MM.1S (cell line): ENCODE results near the gene GIPC2.
"Not testable (repeated sequence)": the region's sequence is repeated elsewhere in the genome, so short reads cannot be mapped to it uniquely, and the experiment has no call there.

Source experiments
- DNase-seq: peaks from one replicate; pipeline ENCODE4 v3.0.0-alpha.2; 2015
- H2AFZ ChIP-seq: fragments of 300-600 bp; sonication (generic); 2 replicates; pipeline ENCODE4 v1.6.0; 2016; ENCODE audit warnings: antibody characterized with exemption, low read length
- H3F3A ChIP-seq: fragments of 300-600 bp; sonication (generic); 2 replicates; pipeline ENCODE4 v1.6.1; 2016; ENCODE audit warnings: mild to moderate bottlenecking, antibody characterized with exemption, low read length, moderate library complexity, mixed read lengths; ENCODE audit not compliant: insufficient read depth
- H3K27ac ChIP-seq: fragments of 300-600 bp; sonication (generic); 2 replicates; pipeline ENCODE4 v1.5.1; 2016; ENCODE audit warnings: mild to moderate bottlenecking, low read length
- H3K27me3 ChIP-seq: fragments of 300-600 bp; sonication (generic); replicated peaks from 2 replicates; pipeline ENCODE4 v1.6.0; 2016; ENCODE audit warnings: low read length; ENCODE audit not compliant: insufficient read depth
- H3K36me3 ChIP-seq: fragments of 300-600 bp; sonication (generic); replicated peaks from 2 replicates; pipeline ENCODE4 v1.6.1; 2016; ENCODE audit warnings: mild to moderate bottlenecking, low read length, mixed read lengths; ENCODE audit not compliant: insufficient read depth
- H3K4me1 ChIP-seq: fragments of 300-600 bp; sonication (generic); 2 replicates; pipeline ENCODE4 v1.6.1; 2016; ENCODE audit warnings: low read length, mixed read lengths
- H3K4me2 ChIP-seq: fragments of 300-600 bp; sonication (generic); 2 replicates; pipeline ENCODE4 v1.6.0; 2016; ENCODE audit warnings: low read depth, low read length
- H3K4me3 ChIP-seq: fragments of 300-600 bp; sonication (generic); 2 replicates; pipeline ENCODE4 v1.5.1; 2016; ENCODE audit warnings: low read length, mixed read lengths
- H3K79me2 ChIP-seq: fragments of 300-600 bp; sonication (generic); 2 replicates; pipeline ENCODE4 v1.6.1; 2016; ENCODE audit warnings: mixed run types, low read length, mixed read lengths
- H3K9ac ChIP-seq: fragments of 300-600 bp; sonication (generic); 2 replicates; pipeline ENCODE4 v1.6.1; 2016; ENCODE audit warnings: low read length, mixed read lengths
- H3K9me2 ChIP-seq: fragments of 300-600 bp; sonication (generic); replicated peaks from 2 replicates; pipeline ENCODE4 v1.6.1; 2016; ENCODE audit warnings: mild to moderate bottlenecking, low read length, mixed read lengths; ENCODE audit not compliant: insufficient read depth
- H3K9me3 ChIP-seq: fragments of 300-600 bp; sonication (generic); replicated peaks from 2 replicates; pipeline ENCODE4 v1.6.1; 2016; ENCODE audit warnings: mild to moderate bottlenecking, low read length, mixed read lengths; ENCODE audit not compliant: insufficient read depth
- H4K20me1 ChIP-seq: fragments of 300-600 bp; sonication (generic); 2 replicates; pipeline ENCODE4 v1.6.1; 2016; ENCODE audit warnings: mild to moderate bottlenecking, low read length, moderate library complexity, mixed read lengths; ENCODE audit not compliant: insufficient read depth
- CTCF ChIP-seq: fragments of 300-600 bp; sonication (generic); IDR thresholded peaks from 2 replicates; pipeline ENCODE4 v1.5.1; 2016; ENCODE audit warnings: antibody characterized with exemption, low read length, mixed read lengths
- EZH2 ChIP-seq: fragments of 300-600 bp; sonication (generic); optimal IDR thresholded peaks from 2 replicates; pipeline ENCODE3; 2017; ENCODE audit warnings: low read depth, mild to moderate bottlenecking, antibody characterized with exemption, low read length, mixed read lengths
- EZH2phosphoT487 ChIP-seq: fragments of 300-600 bp; sonication (generic); IDR thresholded peaks from 2 replicates; pipeline ENCODE4 v1.6.1; 2018; ENCODE audit warnings: antibody characterized with exemption, low read length

Gene GIPC2

GRCh38 chr1:78113156-78113916 lies 67.6 kb downstream of the GIPC2 start:
- no peak overlapping the region for H3K9ac ChIP-seq
- H3K27ac ChIP-seq: no peak overlapping the region
- no peaks in the 10 kb centered on the region for H3K27me3 ChIP-seq
- H3K9me2 ChIP-seq: no peaks in the 10 kb centered on the region
- no peaks in the 10 kb centered on the region for H3K9me3 ChIP-seq
- H3K79me2 ChIP-seq: no peaks in the 10 kb centered on the region
- H3K4me1 ChIP-seq: peaks cover 7% of the 10 kb centered on the region; the same call in 1 of the 2 replicates
- H3K4me2 ChIP-seq: no peak overlapping the region
- H2AFZ ChIP-seq: no peak overlapping the region
- no peak overlapping the region for H3K4me3 ChIP-seq
- no peaks in the 10 kb centered on the region for H3F3A ChIP-seq
- DNase-seq: no peak
- H3K36me3 ChIP-seq: no peaks in the 10 kb centered on the region
- TF ChIP-seq CTCF: no peak
- TF ChIP-seq EZH2: no peak
- TF ChIP-seq EZH2phosphoT487: no peak
- H4K20me1 ChIP-seq: no peaks in the 10 kb centered on the region

- Histone ChIP-seq H3K4me3 (no peak overlapping the region), H3K9ac (no peak overlapping the region), H3K9me3 (no peaks in the 10 kb centered on the region), H3K36me3 (no peaks in the 10 kb centered on the region), H3K27me3 (no peaks in the 10 kb centered on the region), H3F3A (no peaks in the 10 kb centered on the region), H3K4me2 (no peak overlapping the region), H2AFZ (no peak overlapping the region), H3K27ac (no peak overlapping the region), H3K79me2 (no peaks in the 10 kb centered on the region), H4K20me1 (no peaks in the 10 kb centered on the region), H3K4me1 (peaks cover 7% of the 10 kb centered on the region; the same call in 1 of the 2 replicates), H3K9me2 (no peaks in the 10 kb centered on the region)
- peak; percentile 91 for TF ChIP-seq CTCF
- TF ChIP-seq EZH2: no peak
- TF ChIP-seq EZH2phosphoT487: no peak
- DNase-seq: peak; percentile 76
Observed at GRCh38 chr1:78114034-78114956, 68.5 kb downstream of the GIPC2 start.

GRCh38 chr1:78120485-78120884 lies 74.7 kb downstream of the GIPC2 start:
- not testable (repeated sequence) for H3F3A ChIP-seq, H3K4me1 ChIP-seq, H3K79me2 ChIP-seq, DNase-seq, H3K4me3 ChIP-seq, H3K27ac ChIP-seq, H4K20me1 ChIP-seq, H3K4me2 ChIP-seq, H3K36me3 ChIP-seq, H2AFZ ChIP-seq, H3K27me3 ChIP-seq, H3K9me3 ChIP-seq, H3K9ac ChIP-seq, H3K9me2 ChIP-seq

GRCh38 chr1:78121710-78122109 lies 75.9 kb downstream of the GIPC2 start:
- Histone ChIP-seq H3K9me3 (no peaks in the 10 kb centered on the region), H3K9ac (no peak overlapping the region), H3K4me1 (no peaks in the 10 kb centered on the region), H4K20me1 (no peaks in the 10 kb centered on the region), H3K36me3 (no peaks in the 10 kb centered on the region), H3K4me3 (no peak overlapping the region), H3K27me3 (no peaks in the 10 kb centered on the region), H2AFZ (no peak overlapping the region), H3F3A (no peaks in the 10 kb centered on the region), H3K79me2 (no peaks in the 10 kb centered on the region), H3K27ac (no peak overlapping the region), H3K9me2 (no peaks in the 10 kb centered on the region), H3K4me2 (no peak overlapping the region)
- no peak for DNase-seq
- no peak for TF ChIP-seq EZH2phosphoT487
- TF ChIP-seq CTCF: no peak
- no peak for TF ChIP-seq EZH2
